OCI-LY7 (cell line): ENCODE data around the gene BAIAP2L2. TPM values are rescaled to one million over a fixed set of nuclear protein-coding genes. Genes with fewer than 3 reads are reported as not detected.
"Not testable (repeated sequence)": the region's sequence is repeated elsewhere in the genome, so short reads cannot be mapped to it uniquely, and the experiment has no call there.

Experiments
- BruUV-seq: library from RNA; stranded (reverse); fragments of 400-500 nt; replicated peaks from 2 replicates; lab custom pipeline; 2021; lab: Mats Ljungman, UMichigan
- CTCF ChIA-PET: fragments of 300-600 bp; sonication (Branson Sonifier 250); formaldehyde crosslinking; loops from one replicate; lab custom pipeline; 2022; ENCODE audit warnings: antibody characterized with exemption; ENCODE audit not compliant: unreplicated experiment; lab: Charles Lee
- POLR2A ChIA-PET: fragments of 300-600 bp; sonication (Branson Sonifier 250); formaldehyde crosslinking; loops from one replicate; lab custom pipeline; 2022; ENCODE audit warnings: antibody characterized with exemption; lab: Charles Lee
- DNase-seq: peaks from one replicate; pipeline ENCODE4 v3.0.0-alpha.2; 2015; ENCODE audit warnings: low spot score
- H2AFZ ChIP-seq: fragments of 200-600 bp; sonication (generic), shearing (Covaris generic); 2 replicates; pipeline ENCODE4 v1.6.1; 2014; ENCODE audit warnings: mild to moderate bottlenecking, antibody characterized with exemption, low read length, moderate library complexity
- H3K27ac ChIP-seq: fragments of 200-600 bp; sonication (generic); 2 replicates; pipeline ENCODE4 v1.5.1; 2014; ENCODE audit warnings: mixed run types, low read depth, mild to moderate bottlenecking, moderate library complexity, low read length, inconsistent platforms; ENCODE audit not compliant: poor library complexity, severe bottlenecking
- H3K36me3 ChIP-seq: fragments of 200-600 bp; sonication (generic); 2 replicates; pipeline ENCODE4 v1.6.1; 2014; ENCODE audit warnings: mild to moderate bottlenecking, antibody characterized with exemption, low read length, moderate library complexity, mixed read lengths; ENCODE audit not compliant: insufficient read depth
- H3K4me1 ChIP-seq: fragments of 200-600 bp; sonication (generic); 2 replicates; pipeline ENCODE4 v1.5.1; 2014; ENCODE audit warnings: mild to moderate bottlenecking, low read length; ENCODE audit not compliant: insufficient read depth, poor library complexity, severe bottlenecking
- H3K4me2 ChIP-seq: fragments of 200-600 bp; sonication (generic); 2 replicates; pipeline ENCODE4 v1.6.1; 2014; ENCODE audit warnings: mild to moderate bottlenecking, low read length
- H3K4me3 ChIP-seq: fragments of 200-600 bp; sonication (generic); 2 replicates; pipeline ENCODE4 v1.5.1; 2014; ENCODE audit warnings: mild to moderate bottlenecking, low read depth, low read length; ENCODE audit not compliant: poor library complexity, severe bottlenecking
- H3K79me2 ChIP-seq: fragments of 200-600 bp; sonication (generic); 2 replicates; pipeline ENCODE4 v1.6.1; 2016; ENCODE audit warnings: low read depth, mild to moderate bottlenecking, low read length, moderate library complexity, mixed read lengths; ENCODE audit not compliant: insufficient read depth
- H3K9me2 ChIP-seq: fragments of 200-600 bp; sonication (generic); 2 replicates; pipeline ENCODE4 v1.6.1; 2016; ENCODE audit warnings: mild to moderate bottlenecking, low read length, mixed read lengths; ENCODE audit not compliant: insufficient read depth
- H3K9me3 ChIP-seq: fragments of 200-600 bp; sonication (generic); 2 replicates; pipeline ENCODE4 v1.6.1; 2014; ENCODE audit warnings: mild to moderate bottlenecking, mixed run types, low read length, mixed read lengths
- H4K20me1 ChIP-seq: fragments of 200-600 bp; sonication (generic); 2 replicates; pipeline ENCODE4 v1.6.1; 2014; ENCODE audit warnings: mild to moderate bottlenecking, antibody characterized with exemption, low read length, moderate library complexity, mixed read lengths; ENCODE audit not compliant: insufficient read depth
- EZH2phosphoT487 ChIP-seq: fragments of 200-600 bp; sonication (generic); IDR thresholded peaks from 2 replicates; pipeline ENCODE4 v1.6.1; 2018; ENCODE audit warnings: low read depth, borderline replicate concordance, mild to moderate bottlenecking, mixed run types, antibody characterized with exemption, low read length, moderate library complexity, mixed read lengths
- intact Hi-C: fragments of 100-400 bp; cut with micrococcal nuclease; formaldehyde crosslinking; loops from one replicate; pipeline ENCODE4 v1.10.0; 2022; ENCODE audit not compliant: unreplicated experiment
- total RNA-seq, 2 experiments: library from RNA; depleted of rRNA in 1 of 2; stranded (reverse); fragments of >200 nt in 1 of 2; shearing (Covaris generic) in 1 of 2; gene quantifications; 2 replicates each; pipeline ENCODE4 v1.2.3, GENCODE V29; 2014 to 2022
- TF ChIP-seq, protein P1 (sequence below): fragments of 200-600 bp; sonication (generic); conservative IDR thresholded peaks from 2 replicates; pipeline ENCODE4 v1.5.1; 2014; ENCODE audit warnings: mild to moderate bottlenecking, antibody characterized with exemption, low read length, moderate library complexity, mixed read lengths

Gene BAIAP2L2
- total RNA-seq, 2 experiments from 2014 or later = 0.35 to 1.9 TPM

- H4K20me1 ChIP-seq = no peaks in the 10 kb centered on the region
- no TSS peak for BruUV-seq
- H3K36me3 ChIP-seq = no peaks in the 10 kb centered on the region
- no peak overlapping the region for H2AFZ ChIP-seq
- ChIA-PET CTCF (no interaction called here), POLR2A (no interaction called here)
- no peaks in the 10 kb centered on the region for H3K79me2 ChIP-seq
- intact Hi-C loops = no loop called here
- no peak overlapping the region for H3K27ac ChIP-seq
- H3K4me2 ChIP-seq = no peak overlapping the region
- no peaks in the 10 kb centered on the region for H3K9me3 ChIP-seq
- no peak overlapping the region for H3K4me3 ChIP-seq
- DNase-seq = no peak
- no peaks in the 10 kb centered on the region for H3K9me2 ChIP-seq
- H3K4me1 ChIP-seq = no peaks in the 10 kb centered on the region
- TF ChIP-seq, protein P1, sequence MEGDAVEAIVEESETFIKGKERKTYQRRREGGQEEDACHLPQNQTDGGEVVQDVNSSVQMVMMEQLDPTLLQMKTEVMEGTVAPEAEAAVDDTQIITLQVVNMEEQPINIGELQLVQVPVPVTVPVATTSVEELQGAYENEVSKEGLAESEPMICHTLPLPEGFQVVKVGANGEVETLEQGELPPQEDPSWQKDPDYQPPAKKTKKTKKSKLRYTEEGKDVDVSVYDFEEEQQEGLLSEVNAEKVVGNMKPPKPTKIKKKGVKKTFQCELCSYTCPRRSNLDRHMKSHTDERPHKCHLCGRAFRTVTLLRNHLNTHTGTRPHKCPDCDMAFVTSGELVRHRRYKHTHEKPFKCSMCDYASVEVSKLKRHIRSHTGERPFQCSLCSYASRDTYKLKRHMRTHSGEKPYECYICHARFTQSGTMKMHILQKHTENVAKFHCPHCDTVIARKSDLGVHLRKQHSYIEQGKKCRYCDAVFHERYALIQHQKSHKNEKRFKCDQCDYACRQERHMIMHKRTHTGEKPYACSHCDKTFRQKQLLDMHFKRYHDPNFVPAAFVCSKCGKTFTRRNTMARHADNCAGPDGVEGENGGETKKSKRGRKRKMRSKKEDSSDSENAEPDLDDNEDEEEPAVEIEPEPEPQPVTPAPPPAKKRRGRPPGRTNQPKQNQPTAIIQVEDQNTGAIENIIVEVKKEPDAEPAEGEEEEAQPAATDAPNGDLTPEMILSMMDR = no peak
- no peak for TF ChIP-seq EZH2phosphoT487
Measured at GRCh38 chr22:38079804-38080203, 30.7 kb downstream of the BAIAP2L2 start.

DNA sequence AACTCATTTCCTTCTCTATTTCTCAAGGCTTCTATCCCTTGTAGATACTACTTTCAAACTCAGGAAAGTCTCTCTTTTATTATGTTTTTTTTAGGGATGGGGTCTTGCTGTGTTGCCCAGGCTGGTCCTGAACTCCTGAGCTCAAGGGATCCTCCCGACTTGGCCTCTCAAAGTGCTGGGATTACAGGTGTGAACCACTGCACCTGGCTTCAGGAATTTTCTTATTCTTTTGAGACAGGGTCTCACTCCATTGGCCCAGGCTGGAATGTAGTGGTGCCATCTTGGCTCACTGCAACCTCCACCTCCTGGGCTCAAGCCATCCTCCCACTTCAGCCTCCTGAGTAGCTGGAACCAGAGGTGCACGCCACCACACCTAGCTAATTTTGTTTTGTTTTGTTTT is 31.3 kb downstream of the BAIAP2L2 start:
- H3K36me3 ChIP-seq, H3K27ac ChIP-seq, DNase-seq, CTCF ChIA-PET, POLR2A ChIA-PET, H4K20me1 ChIP-seq, H2AFZ ChIP-seq, H3K4me1 ChIP-seq, intact Hi-C loops, H3K9me2 ChIP-seq, H3K79me2 ChIP-seq, H3K9me3 ChIP-seq, BruUV-seq, H3K4me2 ChIP-seq, H3K4me3 ChIP-seq: not testable (repeated sequence)

GRCh38 chr22:38078046-38078840 is 32.2 kb downstream of the BAIAP2L2 start:
- Histone ChIP-seq H3K9me3 (no peaks in the 10 kb centered on the region), H3K4me2 (no peak overlapping the region), H3K4me3 (no peak overlapping the region), H4K20me1 (no peaks in the 10 kb centered on the region), H2AFZ (no peak overlapping the region), H3K79me2 (no peaks in the 10 kb centered on the region), H3K27ac (no peak overlapping the region), H3K36me3 (no peaks in the 10 kb centered on the region), H3K4me1 (no peaks in the 10 kb centered on the region), H3K9me2 (no peaks in the 10 kb centered on the region)
- no peak for DNase-seq
- BruUV-seq = no TSS peak
- ChIA-PET CTCF (no interaction called here), POLR2A (no interaction called here)
- no peak for TF ChIP-seq EZH2phosphoT487
- TF ChIP-seq, protein P1 = no peak
- intact Hi-C loops = no loop called here
